ENCODE measurements around the gene RBCK1.
"Not testable (repeated sequence)": the region's sequence is repeated elsewhere in the genome, so short reads cannot be mapped to it uniquely, and the experiment has no call there.

Gene RBCK1

GRCh38 chr20:438571-439469 lies 30.7 kb downstream of the RBCK1 start:
- no peak for FAIRE-seq

GRCh38 chr20:440148-440547 lies 32.0 kb downstream of the RBCK1 start:
- FAIRE-seq, result no peak

- no peak for FAIRE-seq
Measured at GRCh38 chr20:440636-441035, 32.5 kb downstream of the RBCK1 start.

GRCh38 chr20:443223-443775 lies 35.2 kb downstream of the RBCK1 start:
- FAIRE-seq, result no peak

GRCh38 chr20:444117-444516 lies 36.0 kb downstream of the RBCK1 start:
- no peak for FAIRE-seq

GRCh38 chr20:444862-445426 lies 36.8 kb downstream of the RBCK1 start:
- no peak for FAIRE-seq

- FAIRE-seq, result no peak
Measured at GRCh38 chr20:445514-446336, 37.6 kb downstream of the RBCK1 start.

- FAIRE-seq, result not testable (repeated sequence)
Measured at GRCh38 chr20:452021-452420, 43.9 kb downstream of the RBCK1 start.

GRCh38 chr20:454951-455350 lies 46.9 kb downstream of the RBCK1 start:
- FAIRE-seq, result no peak

GRCh38 chr20:458776-459175 lies 50.7 kb downstream of the RBCK1 start:
- no peak for FAIRE-seq

GRCh38 chr20:460180-460579 lies 52.1 kb downstream of the RBCK1 start:
- FAIRE-seq, result no peak

GRCh38 chr20:460707-461106 lies 52.6 kb downstream of the RBCK1 start:
- FAIRE-seq, result no peak

GRCh38 chr20:461254-462198 lies 53.4 kb downstream of the RBCK1 start:
- FAIRE-seq, result no peak

GRCh38 chr20:462199-462991 lies 54.3 kb downstream of the RBCK1 start, which contains the start of gene TBC1D20:
Gene TBC1D20, minus strand, starts transcription at chr20:462533. Its CDS starts 128 bp downstream, at chr20:462405.
- FAIRE-seq, result no peak

GRCh38 chr20:467755-468154 lies 59.7 kb downstream of the RBCK1 start:
- FAIRE-seq, result no peak

GRCh38 chr20:469746-470490 lies 61.8 kb downstream of the RBCK1 start:
- no peak for FAIRE-seq

GRCh38 chr20:472137-472846 lies 64.2 kb downstream of the RBCK1 start:
- no peak for FAIRE-seq

- FAIRE-seq, result no peak
Measured at GRCh38 chr20:472889-473292, 64.8 kb downstream of the RBCK1 start.

GRCh38 chr20:474581-474980 lies 66.5 kb downstream of the RBCK1 start:
- no peak for FAIRE-seq

Measured in endometrium (tissue), 2 donors.